Fibroblast of skin of right quadriceps (primary cell): ENCODE measurements around the gene ARFGEF2.
"Not testable (repeated sequence)": the region's sequence is repeated elsewhere in the genome, so short reads cannot be mapped to it uniquely, and the experiment has no call there.

ENCODE experiments used
- DNase-seq: peaks from one replicate; pipeline ENCODE4 v3.0.0-alpha.2; 2013

The ARFGEF2 gene

GRCh38 chr20:48930035-48930434 is 8.5 kb downstream of the ARFGEF2 start:
- no peak for DNase-seq

DNA sequence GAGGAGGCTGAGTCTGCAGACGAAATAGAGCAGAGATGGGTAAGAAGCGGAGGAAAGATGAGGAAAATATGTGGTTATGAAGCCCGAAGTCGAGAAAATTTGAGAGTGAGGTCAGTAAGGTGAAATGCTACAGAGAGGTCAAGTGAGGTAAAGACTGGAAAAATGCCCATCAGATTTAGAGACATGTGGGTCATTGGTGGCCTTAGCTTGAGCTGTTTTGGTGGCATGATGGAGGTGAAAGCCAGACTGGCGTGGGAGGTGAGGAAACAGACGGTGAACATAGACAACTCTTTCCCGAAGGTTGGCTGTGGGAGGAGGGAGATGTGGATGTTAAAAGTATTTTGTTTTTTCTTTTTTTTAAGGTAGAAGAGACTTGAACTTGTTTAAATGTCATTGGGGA is 9.4 kb downstream of the ARFGEF2 start:
- DNase-seq = no peak

- no peak for DNase-seq
Measured at GRCh38 chr20:48931527-48932374, 10.2 kb downstream of the ARFGEF2 start.

DNA sequence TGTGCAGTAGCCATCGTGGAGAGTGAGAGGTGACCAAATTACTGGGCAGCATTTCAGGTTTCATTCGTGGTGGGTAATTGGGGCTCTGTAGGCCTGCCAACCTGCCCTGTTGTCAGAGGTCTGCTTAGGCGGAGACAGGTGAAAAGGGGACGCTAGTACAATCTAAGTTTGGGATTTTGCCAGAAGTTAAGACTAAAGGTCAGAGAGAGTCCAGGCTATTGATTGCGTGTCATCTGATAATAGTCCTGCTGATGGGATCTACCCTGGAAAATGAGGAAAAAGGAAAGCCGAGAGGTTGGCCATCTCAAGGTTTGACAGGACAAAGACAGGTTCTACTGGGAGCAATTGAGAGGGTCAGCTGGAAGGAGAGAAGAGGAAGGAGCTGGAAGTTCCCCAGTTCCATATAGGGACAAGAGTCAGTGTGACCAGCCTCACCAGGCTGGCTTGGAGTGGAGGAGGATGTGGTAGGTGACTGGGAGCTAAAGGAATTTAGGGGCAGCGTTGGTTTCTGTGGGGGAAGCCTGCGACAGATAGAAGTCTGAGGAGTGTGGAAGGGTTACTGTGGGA is 10.9 kb downstream of the ARFGEF2 start:
- DNase-seq = peak; percentile 71

- no peak for DNase-seq
Measured at GRCh38 chr20:48933017-48933766, 11.7 kb downstream of the ARFGEF2 start.

DNA sequence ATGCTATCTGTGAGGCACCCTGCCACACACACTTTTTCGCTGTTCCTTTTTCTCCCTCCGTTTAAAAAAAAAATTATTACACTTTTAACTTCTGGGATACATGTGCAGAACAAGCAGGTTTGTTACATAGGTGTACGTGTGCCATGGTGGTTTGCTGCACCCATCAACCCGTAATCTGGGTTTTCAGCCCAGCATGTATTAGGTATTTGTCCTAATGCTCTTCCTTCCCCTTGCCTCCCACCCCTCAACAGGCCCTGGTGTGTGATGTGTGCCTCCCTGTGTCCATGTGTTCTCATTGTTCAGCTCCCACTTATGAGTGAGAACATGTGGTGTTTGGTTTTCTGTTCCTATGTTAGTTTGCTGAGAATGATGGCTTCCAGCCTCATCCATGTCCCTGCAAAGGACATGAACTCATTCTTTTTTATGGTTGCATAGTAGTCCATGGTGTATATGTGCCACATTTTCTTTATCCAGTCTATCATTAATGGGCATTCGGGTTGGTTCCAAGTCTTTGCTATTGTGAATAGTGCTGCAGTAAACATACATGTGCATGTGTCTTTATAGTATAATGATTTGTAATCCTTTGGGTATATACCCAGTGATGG is 12.9 kb downstream of the ARFGEF2 start:
- DNase-seq = not testable (repeated sequence)

DNA sequence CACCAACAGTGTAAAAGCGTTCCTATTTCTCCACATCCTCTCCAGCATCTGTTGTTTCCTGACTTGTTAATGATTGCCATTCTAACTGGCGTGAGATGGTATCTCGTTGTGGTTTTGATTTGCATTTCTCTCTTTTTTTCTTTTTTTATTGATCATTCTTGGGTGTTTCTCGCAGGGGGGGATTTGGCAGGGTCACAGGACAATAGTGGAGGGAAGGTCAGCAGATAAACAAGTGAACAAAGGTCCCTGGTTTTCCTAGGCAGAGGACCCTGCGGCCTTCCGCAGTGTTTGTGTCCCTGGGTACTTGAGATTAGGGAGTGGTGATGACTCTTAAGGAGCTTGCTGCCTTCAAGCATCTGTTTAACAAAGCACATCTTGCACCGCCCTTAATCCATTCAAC is 13.5 kb downstream of the ARFGEF2 start:
- DNase-seq = not testable (repeated sequence)

GRCh38 chr20:48936178-48936577 is 14.7 kb downstream of the ARFGEF2 start:
- DNase-seq = not testable (repeated sequence)

- no peak for DNase-seq
Measured at GRCh38 chr20:48937674-48938073, 16.2 kb downstream of the ARFGEF2 start.

DNA sequence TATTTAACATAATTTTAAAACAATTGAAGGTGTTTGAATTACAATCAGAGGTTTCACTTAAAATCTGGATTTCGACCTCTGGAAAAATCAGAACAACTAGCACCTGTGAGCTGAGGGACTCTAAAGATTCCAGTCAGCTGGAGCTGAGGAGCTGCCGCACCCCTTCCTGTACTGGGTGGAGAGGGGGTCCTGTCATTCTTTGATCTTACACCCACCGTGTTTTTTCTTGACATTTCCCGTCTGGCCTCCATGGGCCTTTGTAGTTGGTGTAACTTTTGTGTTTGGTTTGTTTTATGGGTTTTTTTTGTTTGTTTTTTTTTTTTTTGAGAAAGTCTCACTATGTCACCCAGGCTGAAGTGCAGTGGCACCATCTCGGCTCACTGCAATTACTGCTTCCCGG is 17.2 kb downstream of the ARFGEF2 start:
- DNase-seq = no peak

GRCh38 chr20:48940170-48940569 is 18.7 kb downstream of the ARFGEF2 start:
- no peak for DNase-seq

GRCh38 chr20:48941467-48941866 is 20.0 kb downstream of the ARFGEF2 start:
- DNase-seq = no peak

DNA sequence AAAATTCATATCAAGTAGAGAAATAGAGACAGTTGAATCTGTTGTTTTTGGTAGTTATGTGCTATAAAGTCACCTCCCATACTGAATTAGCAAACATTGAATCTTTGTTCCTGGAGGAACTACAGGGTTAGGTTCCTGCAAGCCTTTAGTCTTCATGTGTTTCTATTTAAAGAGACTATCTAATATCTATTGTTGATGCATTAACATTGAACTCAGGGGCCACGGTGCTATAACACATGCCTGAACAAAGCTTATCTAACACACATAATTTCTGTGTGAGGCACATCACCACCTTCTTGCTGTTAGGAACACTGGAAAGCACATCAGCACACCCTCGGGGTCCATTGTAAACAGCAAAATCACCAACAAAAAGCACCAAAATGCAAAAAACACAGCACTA is 21.2 kb downstream of the ARFGEF2 start:
- DNase-seq = no peak

GRCh38 chr20:48944663-48945297 is 23.3 kb downstream of the ARFGEF2 start:
- DNase-seq = no peak

DNA sequence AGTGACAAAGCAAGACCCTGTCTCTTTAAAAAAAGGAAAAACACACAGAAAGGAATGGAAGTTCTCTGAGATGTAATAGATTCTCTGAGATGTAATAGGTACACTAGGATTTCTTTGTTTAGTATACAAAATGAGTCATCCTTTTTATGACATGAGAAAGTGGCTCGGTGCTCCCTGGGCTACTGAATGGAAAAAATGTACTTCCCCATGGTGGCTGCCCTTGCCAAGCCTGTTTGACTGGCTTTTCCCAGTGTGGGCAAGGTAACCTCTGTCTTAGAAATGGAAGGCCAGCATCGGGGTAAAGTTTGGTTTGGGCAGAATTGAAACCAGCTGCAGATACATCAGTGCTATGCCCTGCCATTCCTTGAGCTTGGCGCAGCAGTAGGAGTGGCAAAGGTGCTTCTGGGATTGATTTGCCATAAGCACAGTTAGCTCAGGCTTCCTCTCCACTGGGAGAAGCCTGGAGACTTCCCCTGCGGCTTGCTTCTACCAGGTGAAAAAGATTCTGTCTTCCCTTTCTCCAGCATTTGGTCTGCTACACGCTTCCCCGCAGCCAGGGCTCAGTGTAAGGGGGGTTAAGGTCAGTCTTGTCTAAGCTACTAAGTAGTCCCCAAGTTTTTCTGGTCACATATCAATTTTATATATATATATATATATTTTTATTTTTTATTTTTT is 24.5 kb downstream of the ARFGEF2 start:
- peak; percentile 13 for DNase-seq

GRCh38 chr20:48948612-48949011 is 27.1 kb downstream of the ARFGEF2 start:
- DNase-seq = no peak

DNA sequence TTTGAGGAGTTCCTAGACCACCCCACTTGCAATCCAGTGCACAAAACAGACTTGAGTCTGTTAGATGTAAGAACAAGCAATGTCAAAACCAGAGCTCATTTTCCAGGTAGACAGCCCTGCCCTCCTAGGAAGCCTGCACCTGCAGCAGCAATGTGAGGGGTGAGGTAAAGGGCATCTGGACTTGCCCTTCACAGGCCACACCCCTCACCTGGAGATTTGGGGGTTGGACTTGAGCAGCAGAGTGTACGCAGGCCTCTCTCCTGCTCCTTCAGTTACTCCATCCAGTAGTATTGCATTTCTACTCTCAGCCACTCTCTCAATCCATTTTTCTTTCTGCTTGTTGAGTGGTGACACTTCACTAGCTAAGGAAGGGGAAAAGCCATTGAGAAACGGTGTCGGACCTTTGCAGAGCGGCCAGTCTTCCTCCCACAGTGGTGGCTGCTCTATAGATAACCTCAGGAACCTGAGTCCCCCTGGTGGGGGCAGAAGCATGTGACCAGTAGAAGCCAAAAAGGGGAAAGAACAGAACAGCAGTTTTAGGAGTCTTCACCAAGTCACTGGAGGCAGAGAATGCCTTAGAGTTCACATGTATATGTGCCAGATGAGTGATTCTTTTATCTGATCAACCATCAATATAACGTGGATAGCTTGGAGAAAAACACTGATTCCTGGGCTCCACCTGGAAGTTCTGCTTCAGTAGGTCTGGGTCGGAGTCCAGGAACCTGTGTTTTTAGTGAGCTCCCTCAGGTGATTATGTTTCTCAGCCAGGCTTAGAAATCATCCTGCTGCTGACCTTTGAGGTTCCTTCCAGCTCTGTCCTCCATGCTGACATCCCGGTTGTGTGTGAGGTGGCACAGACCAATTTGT is 28.0 kb downstream of the ARFGEF2 start:
- no peak for DNase-seq

DNA sequence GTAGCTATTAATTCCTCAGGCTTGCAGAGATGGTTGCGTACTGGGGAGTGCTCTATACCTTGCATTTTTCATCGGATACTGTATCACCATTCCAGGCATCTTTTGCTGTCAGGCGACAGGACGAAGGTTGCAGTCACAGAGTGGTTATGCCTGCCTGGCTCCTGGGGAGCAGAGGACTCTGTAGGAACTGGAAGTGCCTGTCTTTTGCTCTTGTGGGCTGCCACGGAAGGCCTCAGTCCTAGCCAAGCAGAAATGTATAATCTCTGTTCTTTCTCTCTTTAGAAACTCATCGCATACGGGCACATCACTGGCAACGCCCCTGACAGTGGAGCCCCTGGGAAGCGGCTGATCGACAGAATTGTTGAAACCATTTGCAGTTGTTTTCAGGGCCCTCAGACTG is 29.5 kb downstream of the ARFGEF2 start:
- DNase-seq = no peak

GRCh38 chr20:48951646-48952045 is 30.1 kb downstream of the ARFGEF2 start:
- DNase-seq = no peak

DNA sequence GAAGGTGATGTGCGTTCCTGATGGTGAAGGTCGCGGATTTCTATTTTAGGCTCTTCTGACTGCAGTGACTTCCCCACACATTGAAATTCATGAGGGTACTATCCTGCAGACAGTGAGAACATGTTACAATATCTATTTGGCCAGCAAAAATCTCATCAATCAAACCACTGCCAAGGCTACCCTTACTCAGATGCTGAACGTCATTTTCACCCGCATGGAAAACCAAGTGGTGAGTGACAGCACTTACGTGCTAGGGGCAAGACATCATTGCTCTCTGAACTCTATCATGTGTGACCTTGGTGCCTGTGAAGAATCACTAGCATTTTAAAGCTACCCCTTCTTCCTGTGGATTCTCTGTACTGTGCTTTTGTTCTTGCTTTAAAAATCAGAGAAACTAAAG is 31.1 kb downstream of the ARFGEF2 start:
- DNase-seq = no peak

DNA sequence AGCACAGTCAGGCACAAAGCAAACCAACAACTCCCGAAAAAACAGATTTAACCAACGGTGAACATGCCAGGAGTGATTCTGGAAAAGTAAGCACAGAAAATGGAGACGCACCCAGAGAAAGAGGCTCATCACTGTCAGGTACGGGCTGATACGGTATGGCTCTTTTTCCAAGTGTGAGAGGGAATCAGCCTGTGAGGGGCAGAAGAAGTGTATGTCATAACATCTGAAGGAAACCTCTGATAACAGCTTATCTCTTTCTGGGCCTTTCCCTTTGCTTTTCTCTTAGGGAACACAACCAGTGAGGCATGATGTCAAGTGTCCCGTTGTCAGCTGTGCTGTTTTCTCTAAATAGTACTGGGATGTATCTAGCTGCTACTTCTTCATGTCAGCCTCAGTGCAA is 32.1 kb downstream of the ARFGEF2 start:
- DNase-seq = no peak
